ENCODE results near the gene INHBB.

DNA sequence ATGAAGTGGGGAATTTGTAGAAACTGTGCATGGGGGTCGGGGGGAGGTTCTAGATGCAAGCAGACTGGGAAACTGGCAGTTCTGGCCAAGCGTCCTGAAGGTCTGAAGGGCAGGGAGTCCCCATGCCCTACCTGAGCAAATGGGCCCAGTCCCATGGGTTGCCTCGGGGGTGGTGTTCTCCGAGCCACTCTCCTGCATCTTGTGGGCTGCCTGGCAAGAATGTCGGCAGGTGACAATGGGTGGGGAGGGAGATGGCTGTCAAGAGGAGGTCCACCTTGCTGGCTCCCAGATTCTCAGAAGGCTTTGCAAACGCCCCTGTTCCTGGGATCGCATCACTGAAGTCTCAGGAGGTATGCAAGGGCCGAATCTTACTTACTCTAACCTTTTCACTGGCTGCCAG, 21.3 kb downstream of the INHBB start:
- TF ChIP-seq, protein P1, sequence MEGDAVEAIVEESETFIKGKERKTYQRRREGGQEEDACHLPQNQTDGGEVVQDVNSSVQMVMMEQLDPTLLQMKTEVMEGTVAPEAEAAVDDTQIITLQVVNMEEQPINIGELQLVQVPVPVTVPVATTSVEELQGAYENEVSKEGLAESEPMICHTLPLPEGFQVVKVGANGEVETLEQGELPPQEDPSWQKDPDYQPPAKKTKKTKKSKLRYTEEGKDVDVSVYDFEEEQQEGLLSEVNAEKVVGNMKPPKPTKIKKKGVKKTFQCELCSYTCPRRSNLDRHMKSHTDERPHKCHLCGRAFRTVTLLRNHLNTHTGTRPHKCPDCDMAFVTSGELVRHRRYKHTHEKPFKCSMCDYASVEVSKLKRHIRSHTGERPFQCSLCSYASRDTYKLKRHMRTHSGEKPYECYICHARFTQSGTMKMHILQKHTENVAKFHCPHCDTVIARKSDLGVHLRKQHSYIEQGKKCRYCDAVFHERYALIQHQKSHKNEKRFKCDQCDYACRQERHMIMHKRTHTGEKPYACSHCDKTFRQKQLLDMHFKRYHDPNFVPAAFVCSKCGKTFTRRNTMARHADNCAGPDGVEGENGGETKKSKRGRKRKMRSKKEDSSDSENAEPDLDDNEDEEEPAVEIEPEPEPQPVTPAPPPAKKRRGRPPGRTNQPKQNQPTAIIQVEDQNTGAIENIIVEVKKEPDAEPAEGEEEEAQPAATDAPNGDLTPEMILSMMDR (IDR thresholded peaks at IDR 0.05) = no peak
- TF ChIP-seq POLR2A (IDR thresholded peaks at IDR 0.05) = no peak

All from prostate gland (tissue), 2 donors.